BE2C (cell line): ENCODE measurements around the gene CBLC.

Experiments
- DNase-seq: peaks from one replicate; pipeline ENCODE4 v3.0.0-alpha.2; 2020
- H3K27me3 ChIP-seq: fragments of 250-450 bp; sonication (Bioruptor Pico); 2 replicates; pipeline ENCODE4 v1.5.1; 2020; ENCODE audit warnings: mild to moderate bottlenecking
- H3K36me3 ChIP-seq: fragments of 250-450 bp; sonication (Bioruptor Pico); 2 replicates; pipeline ENCODE4 v1.5.1; 2020; ENCODE audit warnings: mild to moderate bottlenecking
- H3K4me1 ChIP-seq: fragments of 250-450 bp; sonication (Bioruptor Pico); 2 replicates; pipeline ENCODE4 v1.5.1; 2020
- H3K4me3 ChIP-seq: 2 replicates; pipeline ENCODE4 v1.5.1; 2011; ENCODE audit warnings: low read depth, low read length
- H3K9me3 ChIP-seq: fragments of 250-450 bp; sonication (Bioruptor Pico); 2 replicates; pipeline ENCODE4 v1.5.1; 2020
- TF ChIP-seq, protein P1 (sequence below): IDR thresholded peaks from 2 replicates; pipeline ENCODE4 v1.5.1; 2012; ENCODE audit warnings: mild to moderate bottlenecking, low read depth, low read length

The CBLC gene

DNA sequence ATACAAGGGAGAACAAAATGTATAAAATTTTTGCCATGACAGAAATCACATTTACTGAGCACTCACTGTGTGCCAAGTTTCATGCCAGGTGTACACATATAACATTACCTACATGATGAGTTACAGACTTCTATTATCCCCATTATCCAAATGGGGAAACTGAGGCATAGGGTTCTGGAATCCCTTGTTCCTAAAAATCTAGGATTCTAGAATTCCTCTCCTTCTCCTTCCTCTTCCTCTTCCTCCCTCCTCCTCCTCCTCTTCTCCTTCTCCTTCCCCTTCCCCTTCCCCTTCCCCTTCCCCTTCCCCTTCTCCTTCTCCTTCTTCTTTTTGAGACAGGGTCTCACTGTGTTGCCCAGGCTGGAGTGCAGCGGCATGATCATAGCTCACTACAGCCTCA lies 43.3 kb upstream of the CBLC start:
- TF ChIP-seq, protein P1, sequence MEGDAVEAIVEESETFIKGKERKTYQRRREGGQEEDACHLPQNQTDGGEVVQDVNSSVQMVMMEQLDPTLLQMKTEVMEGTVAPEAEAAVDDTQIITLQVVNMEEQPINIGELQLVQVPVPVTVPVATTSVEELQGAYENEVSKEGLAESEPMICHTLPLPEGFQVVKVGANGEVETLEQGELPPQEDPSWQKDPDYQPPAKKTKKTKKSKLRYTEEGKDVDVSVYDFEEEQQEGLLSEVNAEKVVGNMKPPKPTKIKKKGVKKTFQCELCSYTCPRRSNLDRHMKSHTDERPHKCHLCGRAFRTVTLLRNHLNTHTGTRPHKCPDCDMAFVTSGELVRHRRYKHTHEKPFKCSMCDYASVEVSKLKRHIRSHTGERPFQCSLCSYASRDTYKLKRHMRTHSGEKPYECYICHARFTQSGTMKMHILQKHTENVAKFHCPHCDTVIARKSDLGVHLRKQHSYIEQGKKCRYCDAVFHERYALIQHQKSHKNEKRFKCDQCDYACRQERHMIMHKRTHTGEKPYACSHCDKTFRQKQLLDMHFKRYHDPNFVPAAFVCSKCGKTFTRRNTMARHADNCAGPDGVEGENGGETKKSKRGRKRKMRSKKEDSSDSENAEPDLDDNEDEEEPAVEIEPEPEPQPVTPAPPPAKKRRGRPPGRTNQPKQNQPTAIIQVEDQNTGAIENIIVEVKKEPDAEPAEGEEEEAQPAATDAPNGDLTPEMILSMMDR = no peak
- H3K4me3 ChIP-seq = no peak overlapping the region
- no peaks in the 10 kb centered on the region for H3K9me3 ChIP-seq
- no peaks in the 10 kb centered on the region for H3K36me3 ChIP-seq
- DNase-seq = no peak
- H3K4me1 ChIP-seq = no peaks in the 10 kb centered on the region
- H3K27me3 ChIP-seq = no peaks in the 10 kb centered on the region

DNA sequence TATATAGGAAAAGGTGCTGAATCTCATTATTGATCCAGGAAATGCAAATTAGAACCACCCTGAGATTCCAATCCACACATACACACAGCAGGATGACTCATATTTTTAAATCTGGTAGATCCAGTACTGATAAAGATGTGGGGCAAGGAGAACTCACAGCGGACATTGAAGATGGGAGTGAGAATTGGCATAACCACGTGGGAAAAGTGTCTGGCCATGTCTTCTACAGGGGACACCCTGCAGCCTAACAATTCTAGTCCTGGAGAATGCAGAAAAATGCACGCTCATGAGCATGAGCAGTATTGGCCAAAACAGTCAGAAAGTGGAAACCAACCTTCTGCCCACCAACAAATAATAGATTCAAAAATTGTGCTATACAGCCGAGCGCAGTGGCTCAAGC lies 42.7 kb upstream of the CBLC start:
- Histone ChIP-seq H3K27me3 (no peaks in the 10 kb centered on the region), H3K4me1 (no peaks in the 10 kb centered on the region), H3K4me3 (no peak overlapping the region), H3K36me3 (no peaks in the 10 kb centered on the region), H3K9me3 (no peaks in the 10 kb centered on the region)
- TF ChIP-seq, protein P1 = no peak
- DNase-seq = no peak

DNA sequence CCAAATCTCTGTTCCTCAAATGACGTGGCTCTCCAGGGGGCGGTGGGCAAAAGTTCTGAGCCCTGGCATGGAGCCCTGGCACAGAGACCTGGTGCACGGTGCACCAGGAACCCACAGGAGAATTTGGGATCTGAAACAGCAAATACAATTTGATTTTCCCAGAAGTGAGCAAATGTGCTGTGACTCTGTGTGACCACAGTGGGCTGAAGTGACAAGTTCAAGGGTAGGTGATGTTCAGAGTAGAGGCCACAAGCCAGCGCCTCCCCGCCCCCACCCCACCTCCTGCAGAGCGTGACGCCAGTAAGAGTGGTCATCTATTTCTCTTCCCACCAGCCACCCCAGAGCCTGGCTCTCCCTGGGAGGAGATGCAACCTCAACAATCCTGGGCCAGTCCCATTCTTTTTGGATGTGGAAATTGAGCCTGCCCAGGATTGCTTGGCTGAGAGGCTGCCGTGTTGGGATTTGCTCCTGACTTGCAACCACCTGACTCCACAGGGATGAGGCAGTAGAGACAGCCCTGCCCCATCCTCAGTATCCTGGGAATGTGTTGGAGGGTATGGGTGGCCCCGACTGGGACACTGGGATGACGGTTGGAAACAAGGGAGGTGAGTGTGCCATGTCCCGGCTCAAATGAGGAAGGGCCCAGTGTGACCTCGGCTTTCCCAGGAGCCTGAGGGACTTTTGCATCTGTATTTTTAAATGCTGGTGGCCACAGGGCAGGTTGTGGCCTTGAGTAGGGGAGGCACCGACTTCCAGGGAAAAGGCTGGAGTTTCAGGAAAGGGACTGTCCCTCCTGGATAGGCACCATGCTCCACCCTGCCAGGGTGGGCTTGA lies 40.2 kb upstream of the CBLC start:
- no peak for DNase-seq
- H3K4me3 ChIP-seq = no peak overlapping the region

DNA sequence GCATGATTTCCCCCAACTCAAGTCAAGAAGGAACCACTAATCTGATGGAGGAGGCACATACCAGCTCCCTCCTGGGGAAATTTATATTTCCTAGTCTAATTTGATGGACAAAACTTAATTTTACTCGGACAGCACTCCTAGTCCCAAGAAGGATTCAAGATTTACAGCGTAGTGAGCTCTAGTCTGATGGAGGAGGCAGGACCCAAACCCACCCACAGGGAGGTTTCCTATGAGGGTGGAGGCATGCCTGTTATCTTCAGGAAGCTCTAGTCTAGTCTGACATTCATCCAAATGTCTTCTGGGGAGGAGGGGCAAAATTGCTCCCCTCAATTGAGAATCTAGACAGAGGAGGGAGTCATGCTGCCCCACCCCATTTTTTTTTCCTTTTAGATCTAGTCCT lies 39.6 kb upstream of the CBLC start:
- Histone ChIP-seq H3K4me1 (peaks cover 15% of the 10 kb centered on the region), H3K4me3 (no peak overlapping the region), H3K9me3 (no peaks in the 10 kb centered on the region), H3K27me3 (no peaks in the 10 kb centered on the region), H3K36me3 (no peaks in the 10 kb centered on the region)
- TF ChIP-seq, protein P1 = no peak
- DNase-seq = no peak

More for the DNA sequence above, 40.2 kb upstream of the CBLC start:
- H3K27me3 ChIP-seq = no peaks in the 10 kb centered on the region
- no peaks in the 10 kb centered on the region for H3K36me3 ChIP-seq
- H3K4me1 ChIP-seq = peaks cover 9% of the 10 kb centered on the region
- TF ChIP-seq, protein P1 = no peak
- H3K9me3 ChIP-seq = no peaks in the 10 kb centered on the region

DNA sequence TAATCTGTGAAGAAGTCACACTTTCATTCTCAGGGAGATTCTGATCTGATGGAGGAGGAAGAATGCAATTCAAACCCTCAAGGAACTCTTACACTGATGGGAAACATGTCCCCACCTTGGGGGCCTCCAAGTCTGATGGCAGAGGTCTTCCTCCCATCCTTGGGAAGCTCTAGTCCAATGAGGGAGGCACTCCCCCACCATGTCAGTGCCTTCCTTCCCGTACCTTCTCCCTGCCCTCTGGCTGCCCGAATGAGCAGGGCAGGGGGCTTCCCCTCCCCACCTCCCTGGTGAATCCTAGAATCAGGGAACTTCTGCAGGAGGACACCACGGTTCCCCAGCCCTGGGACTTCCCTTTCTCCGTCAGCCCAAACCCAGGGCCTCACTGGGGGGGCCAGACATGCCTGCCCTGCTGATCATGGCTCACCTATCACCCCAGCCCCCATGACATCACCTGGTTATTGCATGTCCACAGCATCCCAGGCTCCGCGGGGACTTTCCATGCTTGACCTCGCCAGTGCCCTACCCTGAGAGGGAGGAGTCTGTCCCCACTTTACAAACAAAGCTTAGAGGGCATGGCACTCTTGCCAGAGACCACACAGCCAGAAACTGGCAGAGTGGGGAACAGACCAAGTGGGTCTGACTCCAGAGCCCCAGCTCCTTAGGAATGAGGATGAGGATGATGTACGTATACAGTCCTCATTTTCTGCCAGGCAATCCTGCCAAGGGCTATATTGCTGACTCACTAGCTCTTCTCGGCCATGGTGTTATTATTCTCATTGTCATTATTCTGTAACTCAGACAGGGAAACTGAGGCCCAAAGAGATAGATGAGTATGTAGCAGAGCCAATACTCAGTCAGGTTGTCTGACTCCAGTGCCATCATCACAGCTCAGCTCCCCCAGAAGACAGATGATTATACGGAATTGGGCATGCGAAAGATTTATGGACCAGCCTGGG lies 38.8 kb upstream of the CBLC start:
- no peak overlapping the region for H3K4me3 ChIP-seq
- no peaks in the 10 kb centered on the region for H3K36me3 ChIP-seq
- DNase-seq = no peak
- H3K9me3 ChIP-seq = no peaks in the 10 kb centered on the region
- TF ChIP-seq, protein P1 = no peak
- H3K27me3 ChIP-seq = no peaks in the 10 kb centered on the region
- peaks cover 15% of the 10 kb centered on the region for H3K4me1 ChIP-seq
